ENCODE data around the gene WNT9A.
"Not testable (repeated sequence)": the region's sequence is repeated elsewhere in the genome, so short reads cannot be mapped to it uniquely, and the experiment has no call there.

WNT9A gene

GRCh38 chr1:227947676-227948492 is at the start of gene WNT9A:
TSS of gene WNT9A (minus strand) at chr1:227947932. CDS start at chr1:227947887, 45 bp downstream.
- peak; percentile 94 for DNase-seq (ENCODE audit: low spot score)

- no peak for DNase-seq (ENCODE audit: low spot score)
Measured at GRCh38 chr1:227996187-227996950, 48.6 kb upstream of the WNT9A start.

GRCh38 chr1:227994632-227995300 is 47.0 kb upstream of the WNT9A start:
- no peak for DNase-seq (ENCODE audit: low spot score)

GRCh38 chr1:227987181-227987580 is 39.4 kb upstream of the WNT9A start:
- no peak for DNase-seq (ENCODE audit: low spot score)

GRCh38 chr1:227975583-227976283 is 28.0 kb upstream of the WNT9A start:
- DNase-seq (ENCODE audit: low spot score): not testable (repeated sequence)

- DNase-seq (ENCODE audit: low spot score): not testable (repeated sequence)
Measured at GRCh38 chr1:227973724-227974288, 26.1 kb upstream of the WNT9A start.

- DNase-seq (ENCODE audit: low spot score): not testable (repeated sequence)
Measured at GRCh38 chr1:227972843-227973374, 25.2 kb upstream of the WNT9A start.

- DNase-seq (ENCODE audit: low spot score): not testable (repeated sequence)
Measured at GRCh38 chr1:227972283-227972679, 24.5 kb upstream of the WNT9A start.

- not testable (repeated sequence) for DNase-seq (ENCODE audit: low spot score)
Measured at GRCh38 chr1:227971643-227972282, 24.0 kb upstream of the WNT9A start.

GRCh38 chr1:227971216-227971615 is 23.5 kb upstream of the WNT9A start:
- DNase-seq (ENCODE audit: low spot score): not testable (repeated sequence)

- DNase-seq (ENCODE audit: low spot score): not testable (repeated sequence)
Measured at GRCh38 chr1:227970076-227970995, 22.6 kb upstream of the WNT9A start.

GRCh38 chr1:227967815-227968214 is 20.1 kb upstream of the WNT9A start:
- DNase-seq (ENCODE audit: low spot score): not testable (repeated sequence)

- DNase-seq (ENCODE audit: low spot score): not testable (repeated sequence)
Measured at GRCh38 chr1:227966733-227967132, 19.0 kb upstream of the WNT9A start.

- DNase-seq (ENCODE audit: low spot score): peak; percentile 1
Measured at GRCh38 chr1:227961651-227962466, 14.1 kb upstream of the WNT9A start.

GRCh38 chr1:227959325-227959860 is 11.7 kb upstream of the WNT9A start:
- no peak for DNase-seq (ENCODE audit: low spot score)

- DNase-seq (ENCODE audit: low spot score): no peak
Measured at GRCh38 chr1:227958617-227959324, 11.0 kb upstream of the WNT9A start.

- DNase-seq (ENCODE audit: low spot score): no peak
Measured at GRCh38 chr1:227955808-227956207, 8.1 kb upstream of the WNT9A start.
